Measurements from ENCODE around the gene CELF5.

GRCh38 chr19:3224346-3225168 lies at the start of gene CELF5:
- TF ChIP-seq CTCF (IDR thresholded peaks at IDR 0.05 in 2 of 3, conservative IDR thresholded peaks at IDR 0.05 in 1 of 3; ENCODE audit: control insufficient read depth in 2 of 3, extremely low read depth in 1 of 3, insufficient read depth in 1 of 3, low read depth in 3 of 3, low read length in 3 of 3) (peak; percentile 33 to 51 (median 35); a peak in 5 of 6 replicates), GABPA (IDR thresholded peaks at IDR 0.05; ENCODE audit: low read depth) (no peak), REST (IDR thresholded peaks at IDR 0.05; ENCODE audit: low read depth, low read length) (no peak), CEBPB (IDR thresholded peaks at IDR 0.05; ENCODE audit: borderline replicate concordance in 1 of 2, low read depth in 2 of 2, low read length in 2 of 2) (no peak), USF2 (IDR thresholded peaks at IDR 0.05; ENCODE audit: borderline replicate concordance, low read depth, low read length) (no peak), EED (IDR thresholded peaks at IDR 0.05; ENCODE audit: low read depth) (no peak), POLR2AphosphoS2 (IDR thresholded peaks at IDR 0.05; ENCODE audit: low read depth, low read length) (no peak), MAX (IDR thresholded peaks at IDR 0.05; ENCODE audit: low read depth, low read length) (no peak), CHD1 (IDR thresholded peaks at IDR 0.05; ENCODE audit: low read depth, low read length) (no peak), MTA3 (IDR thresholded peaks at IDR 0.05; ENCODE audit: borderline replicate concordance, low read length) (no peak), POLR2A (IDR thresholded peaks at IDR 0.05; ENCODE audit: low read depth, low read length) (no peak), CHD2 (IDR thresholded peaks at IDR 0.05; ENCODE audit: borderline replicate concordance, low read depth, low read length) (no peak), SMARCA5 (IDR thresholded peaks at IDR 0.05) (no peak), IKZF1 (conservative IDR thresholded peaks at IDR 0.05) (no peak)
